Activated naive CD8-positive, alpha-beta T cell (primary cell): ENCODE results near the gene SMOC1.

Experiments used
- H3K27ac Mint-ChIP-seq: one replicate; pipeline ENCODE4 v1.8.0; 2021; ENCODE audit warnings: mixed read lengths
- H3K27me3 Mint-ChIP-seq: one replicate; pipeline ENCODE4 v1.8.0; 2021; ENCODE audit warnings: mixed read lengths
- H3K36me3 Mint-ChIP-seq: one replicate; pipeline ENCODE4 v1.8.0; 2021; ENCODE audit warnings: mixed read lengths
- H3K4me1 Mint-ChIP-seq: one replicate; pipeline ENCODE4 v1.8.0; 2021; ENCODE audit warnings: low read depth, mixed read lengths
- H3K4me3 Mint-ChIP-seq: one replicate; pipeline ENCODE4 v1.8.0; 2021; ENCODE audit warnings: mild to moderate bottlenecking, mixed read lengths
- H3K9me3 Mint-ChIP-seq: one replicate; pipeline ENCODE4 v1.8.0; 2021; ENCODE audit warnings: low read depth, mixed read lengths

SMOC1 gene

GRCh38 chr14:69933623-69934275 lies 54.5 kb downstream of the SMOC1 start:
- Mint-ChIP-seq H3K27ac (no peak overlapping the region), H3K4me3 (no peak overlapping the region), H3K36me3 (no peaks in the 10 kb centered on the region), H3K9me3 (no peaks in the 10 kb centered on the region), H3K4me1 (no peaks in the 10 kb centered on the region), H3K27me3 (peaks cover 8% of the 10 kb centered on the region)

GRCh38 chr14:69937367-69938081 lies 58.3 kb downstream of the SMOC1 start:
- Mint-ChIP-seq H3K4me3 (no peak overlapping the region), H3K4me1 (no peaks in the 10 kb centered on the region), H3K9me3 (no peaks in the 10 kb centered on the region), H3K27ac (no peak overlapping the region), H3K27me3 (peaks cover 10% of the 10 kb centered on the region), H3K36me3 (no peaks in the 10 kb centered on the region)

GRCh38 chr14:69938751-69939150 lies 59.5 kb downstream of the SMOC1 start:
- Mint-ChIP-seq H3K4me3 (no peak overlapping the region), H3K9me3 (no peaks in the 10 kb centered on the region), H3K4me1 (no peaks in the 10 kb centered on the region), H3K27ac (no peak overlapping the region), H3K36me3 (no peaks in the 10 kb centered on the region), H3K27me3 (peaks cover 12% of the 10 kb centered on the region)

GRCh38 chr14:69941768-69942742 lies 62.8 kb downstream of the SMOC1 start:
- no peaks in the 10 kb centered on the region for H3K4me1 Mint-ChIP-seq
- no peak overlapping the region for H3K27ac Mint-ChIP-seq
- no peak overlapping the region for H3K4me3 Mint-ChIP-seq
- H3K9me3 Mint-ChIP-seq: peaks cover 15% of the 10 kb centered on the region
- H3K36me3 Mint-ChIP-seq: no peaks in the 10 kb centered on the region
- H3K27me3 Mint-ChIP-seq: peaks cover 22% of the 10 kb centered on the region

GRCh38 chr14:69943084-69943780 lies 64.0 kb downstream of the SMOC1 start:
- Mint-ChIP-seq H3K27me3 (peaks cover 23% of the 10 kb centered on the region), H3K36me3 (no peaks in the 10 kb centered on the region), H3K4me3 (no peak overlapping the region), H3K4me1 (no peaks in the 10 kb centered on the region), H3K27ac (no peak overlapping the region), H3K9me3 (peaks cover 15% of the 10 kb centered on the region)

- Mint-ChIP-seq H3K27ac (no peak overlapping the region), H3K4me1 (no peaks in the 10 kb centered on the region), H3K4me3 (no peak overlapping the region), H3K36me3 (no peaks in the 10 kb centered on the region), H3K27me3 (peaks cover 23% of the 10 kb centered on the region), H3K9me3 (peaks cover 15% of the 10 kb centered on the region)
Measured at GRCh38 chr14:69945347-69945746, 66.1 kb downstream of the SMOC1 start.

- Mint-ChIP-seq H3K36me3 (peaks cover 1% of the 10 kb centered on the region), H3K27ac (no peak overlapping the region), H3K4me3 (no peak overlapping the region), H3K9me3 (peaks cover 17% of the 10 kb centered on the region), H3K4me1 (no peaks in the 10 kb centered on the region), H3K27me3 (peaks cover 23% of the 10 kb centered on the region)
Measured at GRCh38 chr14:69945912-69946311, 66.7 kb downstream of the SMOC1 start.

GRCh38 chr14:69948351-69948750 lies 69.1 kb downstream of the SMOC1 start:
- Mint-ChIP-seq H3K36me3 (peaks cover 2% of the 10 kb centered on the region), H3K4me3 (no peak overlapping the region), H3K9me3 (peaks cover 21% of the 10 kb centered on the region), H3K27me3 (peaks cover 22% of the 10 kb centered on the region), H3K4me1 (no peaks in the 10 kb centered on the region), H3K27ac (no peak overlapping the region)

GRCh38 chr14:69951263-69951662 lies 72.0 kb downstream of the SMOC1 start:
- Mint-ChIP-seq H3K9me3 (peaks cover 6% of the 10 kb centered on the region), H3K27me3 (peaks cover 14% of the 10 kb centered on the region), H3K4me1 (no peaks in the 10 kb centered on the region), H3K4me3 (no peak overlapping the region), H3K36me3 (peaks cover 2% of the 10 kb centered on the region), H3K27ac (no peak overlapping the region)

GRCh38 chr14:69951935-69952334 lies 72.7 kb downstream of the SMOC1 start:
- Mint-ChIP-seq H3K4me1 (no peaks in the 10 kb centered on the region), H3K27ac (no peak overlapping the region), H3K4me3 (no peak overlapping the region), H3K27me3 (peaks cover 14% of the 10 kb centered on the region), H3K36me3 (peaks cover 2% of the 10 kb centered on the region), H3K9me3 (peaks cover 6% of the 10 kb centered on the region)

- no peak overlapping the region for H3K27ac Mint-ChIP-seq
- H3K4me1 Mint-ChIP-seq: no peaks in the 10 kb centered on the region
- no peak overlapping the region for H3K4me3 Mint-ChIP-seq
- peaks cover 9% of the 10 kb centered on the region for H3K27me3 Mint-ChIP-seq
- peaks cover 2% of the 10 kb centered on the region for H3K36me3 Mint-ChIP-seq
- H3K9me3 Mint-ChIP-seq: peaks cover 6% of the 10 kb centered on the region
Measured at GRCh38 chr14:69953266-69953915, 74.2 kb downstream of the SMOC1 start.

GRCh38 chr14:69955855-69956845 lies 76.9 kb downstream of the SMOC1 start:
- peaks cover 4% of the 10 kb centered on the region for H3K27me3 Mint-ChIP-seq

GRCh38 chr14:69956970-69957369 lies 77.8 kb downstream of the SMOC1 start:
- peaks cover 5% of the 10 kb centered on the region for H3K27me3 Mint-ChIP-seq
- H3K36me3 Mint-ChIP-seq: no peaks in the 10 kb centered on the region
- no peaks in the 10 kb centered on the region for H3K9me3 Mint-ChIP-seq
- no peak overlapping the region for H3K4me3 Mint-ChIP-seq
- H3K27ac Mint-ChIP-seq: no peak overlapping the region
- no peaks in the 10 kb centered on the region for H3K4me1 Mint-ChIP-seq

More at GRCh38 chr14:69955855-69956845, 76.9 kb downstream of the SMOC1 start:
- Mint-ChIP-seq H3K9me3 (peaks cover 2% of the 10 kb centered on the region), H3K4me3 (no peak overlapping the region), H3K36me3 (no peaks in the 10 kb centered on the region), H3K27ac (no peak overlapping the region), H3K4me1 (no peaks in the 10 kb centered on the region)
